Measurements from ENCODE around the gene AFF2. TPM values are rescaled to one million over a fixed set of nuclear protein-coding genes. Genes with fewer than 3 reads are reported as not detected.

AFF2 gene
- total and polyA plus RNA-seq, 8 donors = 0.10 to 84.0 (median 0.72) TPM; not detected in 3

DNA sequence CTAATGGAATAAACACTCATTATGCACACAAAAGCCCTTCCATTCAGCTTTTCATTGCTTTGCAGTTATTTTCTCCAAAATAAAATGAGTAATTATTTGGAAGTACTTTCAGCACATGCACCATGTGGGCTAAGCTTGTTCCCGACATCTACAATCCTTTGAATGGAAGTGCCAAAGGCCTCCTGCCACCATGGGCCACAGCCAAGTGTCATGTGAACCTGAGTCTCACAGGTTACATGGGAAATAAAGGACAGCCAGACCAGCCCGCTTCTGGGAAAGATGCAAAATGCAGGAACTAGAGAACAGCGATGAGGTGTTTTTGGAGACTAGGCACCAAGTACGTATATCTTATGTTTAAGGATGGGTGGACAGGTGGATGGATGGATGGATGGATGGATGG is 181.8 kb downstream of the AFF2 start:
- Histone ChIP-seq H3K36me3 (no peaks in the 10 kb centered on the region), H3K27ac (no peak overlapping the region), H3K27me3 (no peaks in the 10 kb centered on the region), H3K4me1 (no peaks in the 10 kb centered on the region), H3K9me3 (no peaks in the 10 kb centered on the region), H3K4me3 (no peak overlapping the region)
- DNase-seq = no peak
- WGBS, 5 donors = 82 to 96% (median 90%) methylated on average over 4 of the region's 4 CpGs
- intact Hi-C loops (cut with DNase I; ENCODE audit: low total_unique reads) = no loop called here
- TF ChIP-seq POLR2AphosphoS5 (IDR thresholded peaks at IDR 0.05) (no peak), POLR2A (IDR thresholded peaks at IDR 0.05) (no peak), EP300 (IDR thresholded peaks at IDR 0.05) (no peak)
- TF ChIP-seq, protein P1, sequence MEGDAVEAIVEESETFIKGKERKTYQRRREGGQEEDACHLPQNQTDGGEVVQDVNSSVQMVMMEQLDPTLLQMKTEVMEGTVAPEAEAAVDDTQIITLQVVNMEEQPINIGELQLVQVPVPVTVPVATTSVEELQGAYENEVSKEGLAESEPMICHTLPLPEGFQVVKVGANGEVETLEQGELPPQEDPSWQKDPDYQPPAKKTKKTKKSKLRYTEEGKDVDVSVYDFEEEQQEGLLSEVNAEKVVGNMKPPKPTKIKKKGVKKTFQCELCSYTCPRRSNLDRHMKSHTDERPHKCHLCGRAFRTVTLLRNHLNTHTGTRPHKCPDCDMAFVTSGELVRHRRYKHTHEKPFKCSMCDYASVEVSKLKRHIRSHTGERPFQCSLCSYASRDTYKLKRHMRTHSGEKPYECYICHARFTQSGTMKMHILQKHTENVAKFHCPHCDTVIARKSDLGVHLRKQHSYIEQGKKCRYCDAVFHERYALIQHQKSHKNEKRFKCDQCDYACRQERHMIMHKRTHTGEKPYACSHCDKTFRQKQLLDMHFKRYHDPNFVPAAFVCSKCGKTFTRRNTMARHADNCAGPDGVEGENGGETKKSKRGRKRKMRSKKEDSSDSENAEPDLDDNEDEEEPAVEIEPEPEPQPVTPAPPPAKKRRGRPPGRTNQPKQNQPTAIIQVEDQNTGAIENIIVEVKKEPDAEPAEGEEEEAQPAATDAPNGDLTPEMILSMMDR (IDR thresholded peaks at IDR 0.05) = no peak

DNA sequence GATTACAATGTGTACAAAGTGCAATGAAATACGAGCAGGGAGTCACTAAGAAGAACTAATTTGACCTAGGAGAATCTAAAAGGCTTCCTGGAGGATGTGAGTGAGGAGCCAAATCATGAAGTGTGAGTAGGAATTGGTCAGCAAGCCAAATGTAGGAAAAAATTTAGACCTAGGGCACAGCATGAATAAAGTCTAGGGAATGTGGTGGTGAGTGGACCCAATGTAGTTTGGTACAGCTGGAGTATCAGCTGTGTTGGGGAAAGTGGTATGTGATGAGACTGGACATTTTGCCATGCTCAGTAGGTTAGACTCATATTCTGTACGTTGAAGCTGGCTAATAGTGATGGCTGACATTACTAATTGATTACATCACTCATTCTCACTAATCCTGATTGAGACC is 191.0 kb downstream of the AFF2 start:
- no peak for TF ChIP-seq POLR2A (IDR thresholded peaks at IDR 0.05)
- no peak for TF ChIP-seq POLR2AphosphoS5 (IDR thresholded peaks at IDR 0.05)
- TF ChIP-seq, protein P1 (IDR thresholded peaks at IDR 0.05) = no peak
- TF ChIP-seq EP300 (IDR thresholded peaks at IDR 0.05) = no peak
- Histone ChIP-seq H3K4me3 (no peak overlapping the region), H3K36me3 (no peaks in the 10 kb centered on the region), H3K27ac (no peak overlapping the region), H3K27me3 (no peaks in the 10 kb centered on the region), H3K9me3 (no peaks in the 10 kb centered on the region), H3K4me1 (no peaks in the 10 kb centered on the region)
- 48 to 78% (median 66%) methylated on average over 2 of the region's 2 CpGs for WGBS, 5 donors
- intact Hi-C loops (cut with DNase I; ENCODE audit: low total_unique reads) = no loop called here
- DNase-seq = no peak

DNA sequence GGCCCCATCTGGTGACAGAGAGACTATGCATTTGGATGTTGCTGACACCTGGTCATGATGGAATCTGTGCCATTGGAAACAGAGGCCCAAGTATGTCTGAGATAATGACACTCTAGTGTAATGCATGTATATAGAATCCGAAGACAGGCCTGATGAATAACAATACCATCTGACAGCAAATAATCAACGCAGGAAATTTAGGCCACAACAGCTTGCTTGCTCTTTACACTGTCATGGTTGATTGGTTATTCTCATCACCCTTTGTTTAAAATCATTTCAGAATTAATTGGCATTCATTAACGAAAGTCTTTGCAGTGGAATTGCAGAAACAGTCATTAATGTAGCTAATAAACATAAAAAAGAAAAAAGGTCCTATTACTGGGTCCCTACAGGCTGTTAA is 194.8 kb downstream of the AFF2 start:
- no peak overlapping the region for H3K4me3 ChIP-seq
- H3K4me1 ChIP-seq = no peaks in the 10 kb centered on the region
- intact Hi-C loops (cut with DNase I; ENCODE audit: low total_unique reads) = no loop called here
- H3K27ac ChIP-seq = no peak overlapping the region
- TF ChIP-seq, protein P1 (IDR thresholded peaks at IDR 0.05) = no peak
- TF ChIP-seq EP300 (IDR thresholded peaks at IDR 0.05) (no peak), POLR2AphosphoS5 (IDR thresholded peaks at IDR 0.05) (no peak), POLR2A (IDR thresholded peaks at IDR 0.05) (no peak)
- no peaks in the 10 kb centered on the region for H3K36me3 ChIP-seq
- H3K9me3 ChIP-seq = no peaks in the 10 kb centered on the region
- H3K27me3 ChIP-seq = no peaks in the 10 kb centered on the region
- DNase-seq = no peak
- WGBS, 5 donors = 69 to 84% (median 77%) methylated on average over 3 of the region's 3 CpGs

- H3K4me3 ChIP-seq = no peak overlapping the region
- DNase-seq = no peak
- no peaks in the 10 kb centered on the region for H3K36me3 ChIP-seq
- WGBS, 5 donors = 86 to 97% (median 90%) methylated on average over 3 of the region's 3 CpGs
- no peaks in the 10 kb centered on the region for H3K9me3 ChIP-seq
- TF ChIP-seq EP300 (IDR thresholded peaks at IDR 0.05) (no peak), POLR2A (IDR thresholded peaks at IDR 0.05) (no peak), POLR2AphosphoS5 (IDR thresholded peaks at IDR 0.05) (no peak)
- TF ChIP-seq, protein P1 (IDR thresholded peaks at IDR 0.05) = no peak
- H3K27me3 ChIP-seq = no peaks in the 10 kb centered on the region
- H3K4me1 ChIP-seq = no peaks in the 10 kb centered on the region
- intact Hi-C loops (cut with DNase I; ENCODE audit: low total_unique reads) = no loop called here
- no peak overlapping the region for H3K27ac ChIP-seq
Observed at GRCh38 chrX:148698221-148698620, 197.8 kb downstream of the AFF2 start.
